Bronchial epithelial cell (primary cell): Measurements from ENCODE around the gene ABCA7. TPM values are rescaled to one million over a fixed set of nuclear protein-coding genes. Genes with fewer than 3 reads are reported as not detected.
A peak's percentile ranks its signal among the peaks of the same experiment; 100 is the strongest.

Experiments used
- DNase-seq: peaks from one replicate; pipeline ENCODE4 v3.0.0-alpha.2; 2010; ENCODE audit warnings: low read depth
- FAIRE-seq: peaks from 2 replicates; lab custom pipeline; 2011; peaks lifted over from hg19 to GRCh38; lab: Jason Lieb, UNC
- H3K27me3 ChIP-seq: 2 replicates; pipeline ENCODE4 v1.5.1; 2011; ENCODE audit warnings: low read length; ENCODE audit not compliant: control insufficient read depth, insufficient read depth
- H3K36me3 ChIP-seq: 2 replicates; pipeline ENCODE4 v1.5.1; 2011; ENCODE audit warnings: low read length; ENCODE audit not compliant: control insufficient read depth, insufficient read depth
- H3K4me3 ChIP-seq: 2 replicates; pipeline ENCODE4 v1.5.1; 2011; ENCODE audit warnings: mild to moderate bottlenecking, low read depth, low read length, control low read depth
- total RNA-seq: library from RNA; depleted of rRNA; stranded (reverse); fragments of >200 nt; gene quantifications from 2 replicates; pipeline ENCODE4 v1.2.1, GENCODE V29; 2014
- TF ChIP-seq, protein P1 (sequence below): IDR thresholded peaks from 2 replicates; pipeline ENCODE4 v1.5.1; 2011; ENCODE audit warnings: mild to moderate bottlenecking, moderate library complexity, low read length, control low read depth, inconsistent platforms; ENCODE audit not compliant: insufficient read depth, severe bottlenecking

Gene ABCA7
- total RNA-seq, 1 donor from 2014 or later = 6.8 TPM

DNA sequence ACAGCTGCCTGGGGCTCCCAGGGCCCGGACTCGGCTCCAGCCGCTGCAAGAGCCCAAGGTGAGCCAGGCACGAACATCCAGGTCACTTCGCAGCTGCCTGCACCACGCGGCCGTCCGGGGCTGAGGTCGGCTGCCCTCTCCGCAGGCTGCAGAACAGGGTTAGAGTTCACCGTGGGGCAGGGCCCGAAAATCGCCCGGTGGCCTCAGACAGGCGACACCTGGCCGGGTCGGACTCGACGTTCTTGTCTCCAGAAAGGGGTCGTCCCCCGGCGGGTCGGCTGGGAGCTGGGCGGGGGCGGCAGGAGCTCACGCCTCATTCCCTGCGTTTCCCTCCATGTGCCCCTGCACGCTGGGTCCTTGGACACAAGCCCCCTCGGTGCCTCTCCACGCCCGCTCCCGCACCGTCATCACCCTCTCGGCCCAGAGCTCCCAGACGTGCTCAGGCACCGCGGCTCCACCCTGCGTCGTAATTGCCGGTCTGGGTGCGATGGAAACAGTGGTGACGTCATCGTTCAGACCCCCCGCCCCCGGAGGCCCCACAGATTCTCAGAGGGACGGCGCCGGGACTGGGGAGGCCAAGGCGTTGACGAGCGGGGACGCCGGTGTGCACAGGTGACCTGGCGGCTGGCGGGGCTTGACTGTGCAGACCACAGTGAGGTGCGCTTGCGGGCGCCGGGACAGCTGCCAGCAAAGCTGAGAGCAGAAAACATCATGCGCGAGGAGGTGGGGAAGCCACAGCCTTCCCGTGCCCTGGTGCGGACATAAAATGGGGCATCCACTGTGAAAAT is 43.7 kb upstream of the ABCA7 start:
- Histone ChIP-seq H3K36me3 (peaks cover 3% of the 10 kb centered on the region), H3K27me3 (peaks cover 12% of the 10 kb centered on the region), H3K4me3 (peak overlapping the region; percentile 27)
- DNase-seq (peak; percentile 54), FAIRE-seq (no peak)
- TF ChIP-seq, protein P1, sequence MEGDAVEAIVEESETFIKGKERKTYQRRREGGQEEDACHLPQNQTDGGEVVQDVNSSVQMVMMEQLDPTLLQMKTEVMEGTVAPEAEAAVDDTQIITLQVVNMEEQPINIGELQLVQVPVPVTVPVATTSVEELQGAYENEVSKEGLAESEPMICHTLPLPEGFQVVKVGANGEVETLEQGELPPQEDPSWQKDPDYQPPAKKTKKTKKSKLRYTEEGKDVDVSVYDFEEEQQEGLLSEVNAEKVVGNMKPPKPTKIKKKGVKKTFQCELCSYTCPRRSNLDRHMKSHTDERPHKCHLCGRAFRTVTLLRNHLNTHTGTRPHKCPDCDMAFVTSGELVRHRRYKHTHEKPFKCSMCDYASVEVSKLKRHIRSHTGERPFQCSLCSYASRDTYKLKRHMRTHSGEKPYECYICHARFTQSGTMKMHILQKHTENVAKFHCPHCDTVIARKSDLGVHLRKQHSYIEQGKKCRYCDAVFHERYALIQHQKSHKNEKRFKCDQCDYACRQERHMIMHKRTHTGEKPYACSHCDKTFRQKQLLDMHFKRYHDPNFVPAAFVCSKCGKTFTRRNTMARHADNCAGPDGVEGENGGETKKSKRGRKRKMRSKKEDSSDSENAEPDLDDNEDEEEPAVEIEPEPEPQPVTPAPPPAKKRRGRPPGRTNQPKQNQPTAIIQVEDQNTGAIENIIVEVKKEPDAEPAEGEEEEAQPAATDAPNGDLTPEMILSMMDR = no peak

DNA sequence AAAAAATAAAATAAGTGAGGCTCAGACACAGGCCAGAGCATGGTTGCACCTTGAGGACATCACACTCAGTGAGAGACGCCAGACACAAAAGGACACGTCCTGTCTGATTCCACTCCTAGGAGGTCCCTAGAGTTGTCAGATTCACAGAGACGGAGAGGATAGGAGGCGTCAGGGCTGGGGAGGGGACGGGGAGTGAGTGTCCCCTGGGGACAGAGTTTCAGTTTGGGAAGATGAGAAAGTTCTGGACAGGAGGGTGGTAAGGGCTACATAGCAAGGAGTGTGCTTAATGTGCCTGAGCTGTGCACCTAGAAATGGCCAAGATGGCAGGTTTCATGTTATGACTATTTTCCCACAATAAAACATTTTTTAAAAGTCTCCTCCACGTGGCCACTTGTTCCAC is 41.8 kb upstream of the ABCA7 start:
- Histone ChIP-seq H3K36me3 (peaks cover 3% of the 10 kb centered on the region), H3K27me3 (peaks cover 12% of the 10 kb centered on the region), H3K4me3 (no peak overlapping the region)
- DNase-seq = no peak
- TF ChIP-seq, protein P1 = no peak
- FAIRE-seq = no peak

DNA sequence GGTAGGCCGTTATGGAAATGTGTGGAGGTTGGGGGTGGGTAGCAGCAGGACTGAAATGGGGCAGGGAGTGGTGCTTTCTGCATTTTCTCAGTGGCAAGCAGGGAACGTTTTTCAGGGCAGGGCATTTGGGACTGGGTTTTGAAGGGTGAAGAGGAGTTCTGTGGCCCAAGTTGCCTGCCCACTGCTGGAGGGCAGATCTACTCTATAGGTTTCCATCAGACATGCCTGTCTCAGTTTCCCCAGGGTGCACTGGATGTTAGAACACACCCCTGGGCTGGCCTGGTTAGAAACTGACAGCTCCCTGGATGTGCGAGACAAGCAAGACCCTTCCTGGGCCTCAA is 40.6 kb upstream of the ABCA7 start:
- no peak overlapping the region for H3K4me3 ChIP-seq
- FAIRE-seq = no peak
- no peak for DNase-seq
- H3K36me3 ChIP-seq = no peaks in the 10 kb centered on the region
- H3K27me3 ChIP-seq = peaks cover 12% of the 10 kb centered on the region
- TF ChIP-seq, protein P1 = no peak

DNA sequence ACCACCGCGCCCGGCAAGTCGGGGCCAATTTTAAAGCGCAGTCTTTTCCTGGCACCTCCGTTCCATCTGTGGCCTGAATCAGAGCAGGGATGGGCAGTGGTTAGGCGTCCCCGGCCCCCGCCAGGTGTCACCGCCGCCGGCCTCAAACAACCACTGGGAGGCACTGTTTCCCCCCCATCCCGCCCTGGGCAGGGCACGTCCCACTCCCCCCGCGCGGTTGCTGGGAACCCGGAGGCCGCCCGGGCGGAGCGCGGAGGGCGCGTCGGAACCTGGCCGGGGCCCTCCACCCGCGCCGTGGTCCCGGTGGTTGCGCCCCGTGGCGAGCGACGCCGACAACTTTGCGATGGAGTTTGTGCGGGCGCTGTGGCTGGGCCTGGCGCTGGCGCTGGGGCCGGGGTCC is 39.8 kb upstream of the ABCA7 start, which contains the start of gene GRIN3B:
TSS of gene GRIN3B (plus strand) at position 325 of the 400 bp plus-strand sequence. CDS start at position 344, 19 bp downstream.
- peak; percentile 33 for DNase-seq

DNA sequence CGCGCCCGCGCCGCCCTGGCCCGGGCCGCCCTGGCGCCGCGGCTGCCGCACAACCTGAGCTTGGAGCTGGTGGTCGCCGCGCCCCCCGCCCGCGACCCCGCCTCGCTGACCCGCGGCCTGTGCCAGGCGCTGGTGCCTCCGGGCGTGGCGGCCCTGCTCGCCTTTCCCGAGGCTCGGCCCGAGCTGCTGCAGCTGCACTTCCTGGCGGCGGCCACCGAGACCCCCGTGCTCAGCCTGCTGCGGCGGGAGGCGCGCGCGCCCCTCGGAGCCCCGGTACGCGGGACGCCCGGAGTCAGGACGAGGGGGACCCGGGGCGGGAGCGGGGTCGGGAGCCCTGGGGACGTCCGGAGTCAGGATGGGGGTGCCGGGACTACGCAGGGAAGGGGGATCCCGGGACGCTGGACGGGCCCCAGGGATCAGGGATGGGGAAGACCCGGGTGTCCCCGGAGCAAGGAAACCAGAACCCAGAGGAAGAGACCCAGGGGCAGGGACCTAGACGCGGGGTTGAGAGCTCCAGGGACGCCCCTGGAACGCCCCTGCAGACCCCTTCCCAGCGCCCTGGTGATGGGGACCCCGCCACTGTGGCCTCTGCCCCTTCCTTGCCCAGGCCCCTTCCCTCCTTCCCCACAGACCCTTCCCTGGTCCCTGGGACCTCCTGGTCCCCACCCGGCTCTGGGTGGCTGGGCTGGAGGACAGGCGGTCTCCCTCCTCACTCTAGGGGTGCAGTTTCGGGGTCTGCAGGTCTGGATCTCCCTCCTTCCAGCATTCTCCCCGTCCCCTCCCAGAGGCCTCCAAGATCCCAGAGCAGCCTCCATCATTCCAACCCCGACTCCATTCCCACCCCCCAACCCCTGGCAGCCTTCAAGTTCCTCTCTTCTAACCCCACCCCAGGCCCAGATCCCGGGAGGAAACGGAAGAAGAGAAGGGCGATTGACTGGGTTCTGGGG is 39.0 kb upstream of the ABCA7 start:
- DNase-seq (no peak), FAIRE-seq (no peak)
- TF ChIP-seq, protein P1 = no peak
- Histone ChIP-seq H3K4me3 (no peak overlapping the region), H3K36me3 (no peaks in the 10 kb centered on the region), H3K27me3 (peaks cover 12% of the 10 kb centered on the region)

More for the DNA sequence above, 39.8 kb upstream of the ABCA7 start, which contains the start of gene GRIN3B:
- TF ChIP-seq, protein P1 = peak; percentile 67
- no peak for FAIRE-seq
- no peaks in the 10 kb centered on the region for H3K36me3 ChIP-seq
- peaks cover 12% of the 10 kb centered on the region for H3K27me3 ChIP-seq
- peak within 1 kb of the TSS; percentile 20 for H3K4me3 ChIP-seq
